ENCODE measurements around the gene EGLN1.
"Not testable (repeated sequence)": the region's sequence is repeated elsewhere in the genome, so short reads cannot be mapped to it uniquely, and the experiment has no call there.

EGLN1 gene

GRCh38 chr1:231421971-231422797 lies at the start of gene EGLN1:
TSS of gene EGLN1 (minus strand) at chr1:231422287. CDS start at chr1:231421888, 399 bp downstream.
- DNase-seq = peak; percentile 79

- not testable (repeated sequence) for DNase-seq
These were observed 49.4 kb upstream of the EGLN1 start for GRCh38 chr1:231471500-231471899.

GRCh38 chr1:231471027-231471426 lies 48.9 kb upstream of the EGLN1 start:
- DNase-seq = not testable (repeated sequence)

- DNase-seq = no peak
These were observed 45.9 kb upstream of the EGLN1 start for GRCh38 chr1:231467986-231468385.

- no peak for DNase-seq
These were observed 43.0 kb upstream of the EGLN1 start for GRCh38 chr1:231465051-231465450.

- no peak for DNase-seq
These were observed 41.5 kb upstream of the EGLN1 start for GRCh38 chr1:231463541-231463940.

GRCh38 chr1:231460614-231461013 lies 38.5 kb upstream of the EGLN1 start:
- peak; percentile 17 for DNase-seq

GRCh38 chr1:231459438-231459837 lies 37.4 kb upstream of the EGLN1 start:
- not testable (repeated sequence) for DNase-seq

- not testable (repeated sequence) for DNase-seq
These were observed 35.9 kb upstream of the EGLN1 start for GRCh38 chr1:231457956-231458355.

- DNase-seq = not testable (repeated sequence)
These were observed 32.0 kb upstream of the EGLN1 start for GRCh38 chr1:231454133-231454532.

- no peak for DNase-seq
These were observed 24.1 kb upstream of the EGLN1 start for GRCh38 chr1:231446138-231446537.

- DNase-seq = no peak
These were observed 22.0 kb upstream of the EGLN1 start for GRCh38 chr1:231444059-231444458.

- no peak for DNase-seq
These were observed 21.3 kb upstream of the EGLN1 start for GRCh38 chr1:231443363-231443762.

- DNase-seq = no peak
These were observed 20.6 kb upstream of the EGLN1 start for GRCh38 chr1:231442735-231443134.

GRCh38 chr1:231432996-231433395 lies 10.9 kb upstream of the EGLN1 start:
- DNase-seq = no peak

- DNase-seq = no peak
These were observed 9.8 kb upstream of the EGLN1 start for GRCh38 chr1:231431665-231432415.

- DNase-seq = not testable (repeated sequence)
These were observed 8.7 kb upstream of the EGLN1 start for GRCh38 chr1:231430678-231431352.

GRCh38 chr1:231428377-231428776 lies 6.3 kb upstream of the EGLN1 start:
- no peak for DNase-seq

GRCh38 chr1:231424950-231425805 lies 3.1 kb upstream of the EGLN1 start:
- DNase-seq = no peak

GRCh38 chr1:231423648-231424047 lies 1.6 kb upstream of the EGLN1 start:
- DNase-seq = no peak

GRCh38 chr1:231422798-231423309 lies 767 bp upstream of the EGLN1 start:
- DNase-seq = no peak

GRCh38 chr1:231421546-231421970 lies 529 bp downstream of the EGLN1 start:
- DNase-seq = peak; percentile 41

Data from activated effector memory CD4-positive, alpha-beta T cell treated with Interleukin-2 at 50 U/mL for 16 hours (primary cell).